ENCODE measurements around the gene RARA.
"Not testable (repeated sequence)": the region's sequence is repeated elsewhere in the genome, so short reads cannot be mapped to it uniquely, and the experiment has no call there.

The RARA gene

DNA sequence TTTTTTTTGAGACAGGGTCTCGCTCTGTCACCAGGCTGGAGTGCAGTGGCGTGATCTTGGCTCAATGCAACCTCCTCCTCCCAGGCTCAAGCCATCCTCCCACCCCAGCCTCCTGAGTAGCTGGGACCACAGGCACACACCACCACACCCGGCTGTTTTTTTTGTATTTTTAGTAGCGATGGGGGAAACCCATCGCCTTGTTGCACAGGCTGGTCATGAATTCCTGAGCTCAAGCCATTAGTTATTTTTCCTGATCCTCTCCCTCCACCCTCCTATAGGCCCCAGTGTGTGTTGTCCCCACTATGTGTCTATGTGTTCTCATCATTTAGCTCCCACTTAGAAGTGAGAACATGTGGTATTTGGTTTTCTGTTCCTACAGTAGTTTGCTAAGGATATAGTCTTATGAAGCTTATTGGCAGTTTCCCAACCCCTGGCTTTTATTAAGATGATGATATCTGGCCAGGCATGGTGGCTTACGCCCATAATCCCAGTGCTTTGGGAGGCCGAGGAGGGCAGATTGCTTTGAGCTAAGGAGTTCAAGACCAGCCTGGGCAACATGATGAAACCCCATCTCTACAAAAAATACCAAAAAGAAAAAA, 9.7 kb upstream of the RARA start:
- not testable (repeated sequence) for DNase-seq

DNA sequence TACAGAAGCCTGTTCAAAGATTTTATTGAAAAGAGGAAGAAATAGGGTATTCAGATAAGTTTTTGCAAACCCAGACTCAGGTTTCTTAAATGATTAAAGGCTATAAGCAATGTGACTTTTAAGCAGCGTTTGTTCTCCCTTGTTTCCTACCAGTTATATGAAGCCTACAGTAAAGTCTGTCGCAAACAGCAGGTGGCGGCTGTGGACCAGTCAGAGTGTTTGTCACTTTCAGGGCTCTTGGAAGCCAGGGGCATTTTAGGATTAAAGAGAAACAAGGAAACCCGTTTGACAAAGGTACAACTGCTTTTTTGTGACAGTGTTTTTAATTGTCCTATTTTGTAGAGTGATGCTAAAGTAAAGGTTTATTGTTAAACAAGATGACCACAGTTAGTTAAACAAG, 7.7 kb upstream of the RARA start:
- no peak for DNase-seq

DNA sequence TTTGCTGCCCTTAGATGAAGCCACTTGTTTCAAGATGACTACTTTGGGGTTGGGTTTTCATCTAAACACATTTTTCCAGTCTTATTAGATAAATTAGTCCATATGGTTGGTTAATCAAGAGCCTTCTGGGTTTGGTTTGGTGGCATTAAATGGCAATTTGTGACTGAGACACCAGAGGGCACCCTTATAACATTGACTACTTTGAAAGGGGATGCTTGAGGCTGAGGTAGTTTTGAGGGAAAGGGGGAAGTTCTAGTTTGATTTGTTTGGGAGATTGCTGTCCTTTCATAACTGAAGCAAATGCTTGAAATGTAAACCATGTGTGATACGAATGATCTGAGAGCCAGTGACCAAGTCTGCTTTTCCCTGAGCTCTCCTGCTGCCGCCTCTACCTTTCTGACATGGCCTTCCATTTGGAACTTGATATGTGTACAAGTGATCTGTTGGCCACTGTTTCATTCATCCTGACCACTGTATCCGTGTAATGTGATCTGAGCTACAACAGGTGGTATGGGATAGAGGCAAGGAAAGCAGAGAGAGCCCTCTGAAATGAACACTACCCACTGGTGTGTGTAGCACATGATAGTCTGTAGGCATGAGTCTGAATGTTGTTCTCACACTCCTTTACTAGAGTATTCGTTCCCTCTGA, 5.8 kb upstream of the RARA start:
- DNase-seq, result peak; percentile 90

DNA sequence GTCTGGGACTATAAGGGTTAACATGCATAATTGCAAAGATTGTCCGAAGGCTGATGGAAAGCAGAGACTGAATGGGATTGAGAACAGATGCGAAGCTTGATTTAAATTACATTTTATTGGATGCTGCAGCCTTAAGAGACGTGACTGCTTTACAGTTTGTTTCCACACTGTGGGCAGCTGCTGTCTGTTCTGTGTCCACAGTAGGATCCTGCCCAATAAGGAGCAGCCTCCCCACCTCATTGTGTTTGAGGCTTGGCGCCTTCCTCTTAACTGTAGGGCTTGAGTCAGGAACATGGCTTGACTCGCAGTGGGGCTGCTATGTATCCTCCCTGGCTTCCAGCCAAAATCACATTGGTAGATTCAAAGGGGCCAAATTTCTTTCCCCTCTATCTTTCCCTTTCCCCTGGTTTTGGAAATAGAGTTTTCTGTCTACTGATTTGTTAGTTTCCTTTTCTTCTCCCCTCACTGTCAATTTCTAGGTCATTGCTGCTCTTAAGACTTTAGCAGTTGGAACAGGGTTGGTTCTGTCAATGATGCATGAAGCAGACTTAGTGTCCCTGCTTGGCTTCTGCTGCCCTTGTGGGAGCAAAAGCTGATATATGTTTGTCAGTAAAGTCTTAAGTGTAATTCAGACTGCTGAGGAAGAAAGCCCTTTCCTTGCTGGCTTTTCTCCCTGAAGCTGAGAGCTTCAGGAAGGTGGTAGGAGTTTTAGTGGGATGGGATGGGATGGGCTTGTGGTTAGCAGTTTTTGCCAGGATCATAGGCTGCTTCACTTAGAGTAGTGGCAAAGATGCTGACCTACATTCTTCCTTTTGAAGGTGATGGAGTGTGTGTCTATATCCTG, 5.0 kb upstream of the RARA start:
- DNase-seq, result peak; percentile 66

DNA sequence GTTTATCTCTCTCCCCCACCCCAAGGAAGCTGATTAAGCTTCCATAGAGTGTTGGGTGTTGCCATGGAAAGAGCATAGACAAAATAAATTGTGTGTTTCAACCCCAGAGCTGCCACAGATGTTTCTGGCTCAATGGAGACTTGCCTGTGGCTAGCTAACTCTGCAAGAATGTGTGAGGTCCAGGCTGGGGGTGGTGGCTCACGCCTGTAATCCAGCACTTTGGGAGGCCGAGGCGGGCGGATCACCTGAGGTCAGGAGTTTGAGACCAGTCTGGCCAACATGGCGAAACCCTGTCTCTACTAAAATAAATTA, 4.5 kb upstream of the RARA start:
- DNase-seq, result not testable (repeated sequence)

DNA sequence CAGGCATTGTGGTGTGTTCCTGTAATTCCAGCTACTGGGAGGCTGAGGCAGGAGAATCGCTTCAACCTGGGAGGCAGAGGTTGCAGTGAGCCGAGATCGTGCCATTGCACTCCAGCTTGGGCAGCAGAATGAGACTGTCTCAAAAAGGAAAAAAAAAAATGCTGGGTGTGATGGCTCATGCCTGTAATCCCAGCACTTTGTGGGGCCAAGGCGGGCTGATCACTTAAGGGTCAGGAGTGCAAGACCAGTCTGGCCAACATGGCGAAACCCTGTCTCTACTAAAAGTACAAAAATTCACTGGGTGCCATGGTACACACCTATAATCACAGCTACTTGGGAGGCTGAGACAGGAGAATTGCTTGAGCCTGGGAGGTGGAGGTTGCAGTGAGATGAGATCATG, 4.1 kb upstream of the RARA start:
- not testable (repeated sequence) for DNase-seq

DNA sequence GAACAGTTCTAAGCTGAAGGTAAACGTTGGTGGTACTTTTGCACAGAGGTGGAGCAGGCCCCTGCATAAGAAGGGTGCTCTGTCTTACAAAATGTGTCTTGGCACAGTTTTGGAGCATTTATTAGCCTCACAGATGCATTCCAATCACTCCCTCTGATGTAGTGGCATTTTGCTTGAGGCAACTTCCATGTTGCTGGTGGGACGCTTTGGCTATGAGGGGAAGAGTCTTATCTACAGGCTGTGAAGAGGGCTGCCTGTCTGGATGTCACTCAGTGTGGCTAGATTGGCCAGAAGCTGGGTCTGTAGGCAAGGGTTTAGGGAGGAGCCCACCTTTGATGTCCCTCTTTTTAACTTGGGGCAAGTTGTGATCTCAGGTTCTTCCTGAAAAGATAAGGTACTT, 2.6 kb upstream of the RARA start:
- DNase-seq, result no peak

DNA sequence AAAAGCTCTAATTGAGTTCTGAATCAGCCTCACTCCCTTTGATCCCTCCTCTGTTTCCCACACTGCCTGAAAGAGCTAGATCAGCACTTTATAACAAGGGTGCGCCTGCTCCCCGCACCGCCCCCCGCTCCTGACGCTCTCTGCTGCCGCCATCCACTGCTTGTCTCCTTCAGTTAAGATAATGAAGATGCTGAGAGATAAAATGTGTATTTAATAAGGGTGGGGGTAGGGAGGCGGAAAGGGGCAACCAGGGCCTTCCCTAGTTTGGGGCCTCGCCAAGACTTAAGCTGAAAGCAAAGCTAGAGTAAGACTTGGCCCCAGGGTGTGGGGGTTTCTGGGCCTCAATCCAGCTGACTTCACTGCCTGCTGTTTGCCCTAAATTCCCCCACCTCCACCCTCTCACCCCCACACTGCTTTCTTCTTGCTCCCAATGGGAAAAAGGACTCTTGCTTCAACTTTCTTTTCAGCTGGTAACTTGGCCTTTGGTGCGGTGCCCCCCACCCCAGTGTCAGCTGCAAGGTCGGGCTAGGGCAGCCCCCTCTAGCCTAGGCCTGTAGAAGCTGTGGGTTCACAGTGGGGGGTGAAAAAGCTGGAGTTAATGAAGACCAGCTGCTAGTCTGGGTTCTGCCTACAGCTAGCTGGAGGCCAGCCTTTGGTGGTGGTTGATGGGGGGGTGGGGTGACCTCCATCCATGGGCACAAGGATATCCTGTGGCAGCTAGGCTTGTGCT, 1.8 kb upstream of the RARA start:
- peak; percentile 80 for DNase-seq

DNA sequence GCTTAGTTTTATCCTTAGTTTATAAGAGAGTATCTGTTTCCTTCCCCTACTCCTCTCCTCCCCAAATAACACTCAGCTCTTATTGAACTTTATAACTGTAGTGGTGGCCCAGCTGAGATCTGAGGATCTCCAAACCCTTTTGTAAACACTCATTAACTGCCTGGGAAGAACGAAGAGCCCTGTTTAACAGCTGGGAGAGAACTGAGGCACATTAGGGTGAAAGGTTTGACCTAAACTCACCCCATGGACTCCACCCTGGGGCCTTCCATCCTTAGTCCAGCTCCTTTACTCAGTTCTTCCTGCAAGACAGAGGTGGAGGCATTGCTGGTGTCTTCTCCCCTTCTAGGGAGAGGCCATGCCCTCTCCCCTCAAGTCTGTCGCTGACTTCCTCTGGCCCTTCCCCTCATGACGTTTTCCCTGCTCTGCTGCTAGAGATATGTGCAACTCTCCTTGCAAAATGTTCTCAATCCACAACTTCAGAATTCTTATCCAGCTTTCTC, 1.2 kb upstream of the RARA start:
- DNase-seq, result peak; percentile 66

DNA sequence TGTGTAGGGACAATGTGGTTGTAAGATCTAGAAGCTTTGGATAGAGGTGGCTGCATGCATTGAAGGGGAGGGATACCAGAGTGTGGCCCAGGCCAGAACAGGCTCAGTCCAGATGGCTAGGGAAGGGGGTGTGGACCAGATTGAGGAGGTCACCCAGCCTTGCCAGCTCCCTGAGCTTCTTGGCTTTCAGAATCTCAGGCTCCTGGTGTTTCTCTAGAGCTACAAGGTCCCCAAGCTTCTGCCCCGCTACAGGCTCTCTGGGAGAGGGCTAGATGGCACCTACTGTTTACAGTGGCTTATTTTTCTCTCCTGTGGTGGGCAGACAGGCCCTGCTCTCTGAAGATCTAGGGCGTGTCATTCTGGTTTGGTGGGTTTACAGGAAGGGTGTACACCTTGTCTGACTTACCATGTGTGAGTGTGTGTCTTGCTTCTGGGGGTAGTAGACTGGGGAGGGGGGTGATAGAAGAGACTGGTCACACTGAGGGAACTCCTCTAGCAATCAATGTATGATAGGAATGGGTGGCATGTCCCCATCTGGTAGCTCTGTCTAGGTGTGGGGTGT, 1.1 kb downstream of the RARA start:
- no peak for DNase-seq

DNA sequence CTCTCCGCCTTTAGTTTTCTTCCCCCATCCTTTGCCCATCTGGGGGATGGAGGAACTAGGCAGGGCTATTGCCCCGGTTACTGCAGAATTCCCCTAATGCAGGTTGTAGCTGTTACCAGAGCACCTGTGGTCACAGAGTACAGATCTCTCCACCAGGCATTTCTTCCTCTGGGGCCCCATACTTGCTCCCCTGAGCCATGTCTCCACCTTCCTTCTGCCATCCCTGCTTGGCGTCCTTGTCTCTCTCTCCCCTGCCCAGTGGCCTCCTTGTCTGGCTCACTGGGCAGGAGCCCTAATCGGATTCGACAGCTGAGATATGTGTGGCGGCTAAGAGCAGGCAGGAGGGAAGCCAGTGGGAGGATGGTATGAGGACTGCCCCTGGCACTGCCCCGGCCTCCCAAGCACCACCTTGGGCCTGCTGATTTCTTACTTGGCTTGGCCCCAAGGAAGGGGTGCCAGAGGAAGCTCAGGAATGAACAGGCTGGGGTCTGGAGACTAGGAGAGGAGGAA, 2.0 kb downstream of the RARA start:
- no peak for DNase-seq

DNA sequence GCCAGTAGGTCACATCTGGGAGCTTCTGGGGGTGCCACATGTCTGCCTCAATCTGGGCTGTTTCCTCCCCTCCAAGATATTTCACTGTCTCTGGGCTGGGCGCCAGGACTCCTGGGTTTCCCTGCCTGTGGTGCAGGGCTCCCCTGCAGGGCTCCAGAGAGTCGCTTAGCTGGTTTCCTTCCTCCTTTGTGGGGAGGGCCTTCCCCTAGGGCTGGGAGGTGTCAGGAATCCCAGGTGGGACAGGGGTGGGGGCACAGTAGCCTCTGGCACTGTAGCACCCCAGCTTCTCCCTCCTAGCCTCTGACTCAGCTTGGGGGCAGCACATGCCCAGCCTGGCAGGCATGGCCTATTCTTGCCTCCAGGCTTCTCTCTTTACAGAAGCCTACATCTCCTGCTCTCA, 2.6 kb downstream of the RARA start:
- peak; percentile 60 for DNase-seq

DNA sequence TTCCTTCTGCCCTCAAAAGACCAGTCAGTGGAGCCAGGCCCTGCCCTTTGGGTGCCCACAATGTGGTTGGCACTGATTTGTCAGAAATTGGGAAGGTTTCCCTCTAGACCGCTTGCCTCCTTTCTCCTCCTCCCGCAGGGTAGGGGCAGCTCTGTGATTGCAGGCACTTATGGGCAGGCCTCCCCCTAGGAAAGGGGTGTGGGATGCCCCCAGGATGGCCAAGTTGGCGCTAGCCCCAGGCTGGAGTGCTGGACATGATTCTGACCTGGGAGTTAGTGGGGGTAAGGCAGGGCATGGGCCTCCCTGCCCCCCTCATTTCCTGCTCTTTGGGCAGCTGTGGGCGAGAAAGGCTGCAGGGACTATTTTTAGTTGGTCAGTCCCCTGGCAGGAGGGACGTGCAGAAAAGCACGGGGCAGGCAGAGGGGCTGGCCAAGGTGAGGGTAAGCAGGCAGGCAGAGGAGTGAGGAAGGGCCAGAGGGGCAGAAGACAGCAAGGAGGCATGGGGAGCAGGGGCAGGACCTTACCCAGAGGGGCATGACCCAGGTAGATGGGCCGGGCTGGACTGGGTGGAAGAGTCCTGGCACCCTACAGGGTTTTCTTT, 3.3 kb downstream of the RARA start:
- DNase-seq, result no peak

DNA sequence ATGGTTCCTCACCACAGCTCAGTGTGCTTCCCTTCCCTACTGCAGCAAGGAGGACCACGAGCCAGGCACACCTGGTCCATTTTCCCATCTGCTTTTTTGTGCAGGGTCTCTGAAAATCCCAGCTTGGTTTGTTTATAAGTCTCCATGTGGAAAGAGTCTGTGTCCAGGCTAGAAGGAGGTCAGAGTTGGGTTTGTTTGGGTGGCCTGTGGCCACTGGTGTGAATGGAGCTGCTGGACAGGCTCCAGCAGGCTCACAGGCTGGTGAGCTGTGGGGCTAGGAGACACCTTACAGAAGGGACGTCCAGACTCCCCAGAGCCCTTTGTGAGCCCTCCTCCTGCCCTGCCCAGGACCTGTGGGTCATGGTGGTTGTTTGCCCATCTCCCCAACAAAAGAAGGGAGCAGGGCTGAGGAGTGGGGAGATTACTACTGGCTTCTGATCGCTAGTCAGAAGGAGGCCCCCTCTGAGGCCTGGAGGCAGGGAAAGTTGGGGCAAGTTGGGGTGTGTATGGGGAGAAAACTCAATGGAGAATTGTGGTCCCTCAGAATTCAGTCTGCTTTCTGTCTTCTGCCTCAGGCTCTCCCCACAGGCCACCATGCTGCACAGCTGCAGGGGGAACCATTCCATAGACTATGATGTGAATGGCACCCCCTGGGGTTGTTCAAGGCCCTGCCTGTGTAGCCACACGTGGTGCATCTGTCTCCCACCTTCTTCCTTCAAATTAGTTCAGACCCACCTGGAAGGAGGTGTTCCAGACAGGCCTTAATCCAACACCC, 4.1 kb downstream of the RARA start:
- peak; percentile 20 for DNase-seq

DNA sequence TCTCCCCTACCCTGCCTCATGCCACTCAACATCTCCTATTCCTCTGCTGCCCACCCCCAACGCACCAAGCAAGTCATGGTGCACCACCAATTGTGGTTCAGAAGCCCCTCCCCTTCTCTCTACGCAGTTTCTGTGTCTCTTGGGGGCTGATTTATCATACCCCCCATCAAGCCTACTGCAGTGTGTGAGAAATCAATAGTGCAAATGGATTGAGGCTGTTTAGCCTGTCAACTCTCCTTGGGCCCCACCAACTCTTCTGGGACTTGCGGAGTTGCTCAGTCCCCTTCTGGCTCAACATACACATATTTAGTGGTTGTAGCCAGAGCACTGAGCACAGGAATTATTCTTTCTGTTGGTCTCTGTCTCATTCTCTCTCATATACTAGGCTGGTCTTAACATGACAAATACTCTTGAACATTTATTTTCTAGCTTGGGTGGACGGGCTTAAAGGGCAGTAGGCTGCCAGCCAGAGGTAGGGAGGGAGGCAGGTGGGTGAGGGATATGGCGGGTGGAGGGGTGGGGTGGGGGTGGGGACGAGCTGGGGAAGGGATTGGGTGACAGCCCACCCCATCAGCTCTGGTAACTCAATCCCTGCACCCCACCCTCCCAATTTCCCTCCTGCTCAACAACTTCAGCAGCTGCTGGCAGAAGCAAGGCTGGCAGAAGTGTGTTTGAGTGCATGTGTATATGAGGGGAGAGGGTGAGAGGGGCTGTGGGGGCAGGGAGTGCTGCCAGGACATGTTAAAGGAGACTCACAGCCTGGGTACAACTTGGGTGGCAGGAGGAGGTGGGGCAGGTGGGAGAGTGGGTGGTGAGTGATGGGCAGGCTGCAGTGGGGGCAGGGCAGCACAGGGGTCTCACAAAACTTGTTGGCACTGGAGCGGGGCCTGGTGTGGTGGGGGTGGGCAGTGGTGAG, 4.9 kb downstream of the RARA start:
- DNase-seq, result peak; percentile 92

DNA sequence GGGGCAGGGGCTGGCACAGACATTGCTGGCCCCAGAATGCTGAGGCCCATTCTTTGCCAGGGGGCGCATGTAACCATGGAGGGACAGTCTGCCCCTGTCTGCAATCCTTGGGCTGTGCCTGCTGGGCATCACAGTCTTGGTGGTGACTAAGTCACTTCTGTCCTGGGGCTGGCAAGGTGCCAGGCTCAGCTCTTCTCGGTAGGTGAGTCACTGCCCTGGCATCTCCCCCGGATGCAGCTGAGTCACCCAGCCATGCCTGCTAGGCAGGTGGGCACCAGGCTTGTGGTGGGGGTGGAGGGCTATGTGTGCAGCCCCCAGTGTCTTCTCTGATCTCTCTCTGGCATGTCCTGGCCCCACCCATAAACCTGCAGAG, 5.6 kb downstream of the RARA start:
- DNase-seq, result peak; percentile 75

DNA sequence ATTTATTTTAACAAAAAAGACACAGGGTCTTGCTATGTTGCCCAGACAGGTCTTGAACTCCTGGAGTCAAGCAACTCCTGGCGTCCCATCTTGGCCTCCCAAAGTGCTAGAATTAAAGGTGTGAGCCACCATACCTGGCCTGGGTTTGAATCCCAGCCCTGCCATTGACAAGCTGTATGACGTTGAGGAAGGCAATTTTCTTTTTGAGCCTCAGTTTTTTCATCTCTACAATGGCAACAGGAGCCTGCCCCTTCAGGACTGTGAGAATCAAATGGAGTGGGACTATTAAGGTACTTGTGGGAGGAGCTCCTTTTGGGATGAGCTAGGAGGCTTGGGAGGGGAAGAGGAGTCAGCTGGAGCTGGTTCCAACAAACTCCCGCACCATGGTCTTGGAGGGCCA, 6.2 kb downstream of the RARA start:
- DNase-seq, result no peak

DNA sequence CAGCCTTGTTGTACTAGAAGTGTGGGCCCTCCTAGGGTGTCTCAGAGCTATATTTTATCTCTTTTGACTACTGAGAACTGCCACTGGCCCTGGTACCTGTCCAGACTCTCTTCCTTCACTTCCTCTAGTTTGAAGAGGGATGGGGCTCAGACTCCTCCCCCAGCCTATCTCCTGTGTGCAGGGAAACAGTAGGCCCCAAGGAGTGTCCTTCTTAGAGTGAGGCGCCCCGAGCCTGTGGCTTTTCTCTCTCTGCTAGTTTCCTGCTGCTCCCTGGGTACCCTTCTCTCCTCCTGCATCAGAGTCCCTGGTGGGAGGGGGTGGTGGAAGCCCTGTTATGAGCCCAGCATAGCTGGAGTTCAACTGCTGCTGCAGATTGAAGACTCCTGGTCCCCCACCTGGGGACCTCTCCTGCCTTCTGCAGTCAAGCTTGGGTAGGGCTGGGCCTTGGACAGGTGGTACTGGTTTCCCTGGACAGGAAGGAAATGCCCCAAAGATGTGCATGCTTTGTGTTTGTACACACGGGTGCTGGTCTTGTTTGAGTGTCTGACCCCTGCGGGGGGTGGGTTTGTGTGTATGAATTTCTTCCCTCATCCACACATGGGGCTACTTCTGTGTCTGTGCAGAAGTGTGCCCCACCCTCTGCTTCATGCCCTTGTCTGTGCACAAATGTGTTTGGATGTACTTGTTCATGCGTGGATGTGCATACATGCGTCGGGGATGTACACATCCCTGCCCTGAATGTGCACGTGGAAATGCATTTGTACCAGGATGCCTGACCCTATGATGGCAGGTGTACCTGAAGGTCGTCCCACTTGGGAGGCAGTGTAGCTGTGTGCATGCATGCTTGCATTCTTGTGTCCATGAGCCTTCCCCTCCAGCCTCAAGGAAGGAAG, 6.9 kb downstream of the RARA start:
- DNase-seq, result no peak

DNA sequence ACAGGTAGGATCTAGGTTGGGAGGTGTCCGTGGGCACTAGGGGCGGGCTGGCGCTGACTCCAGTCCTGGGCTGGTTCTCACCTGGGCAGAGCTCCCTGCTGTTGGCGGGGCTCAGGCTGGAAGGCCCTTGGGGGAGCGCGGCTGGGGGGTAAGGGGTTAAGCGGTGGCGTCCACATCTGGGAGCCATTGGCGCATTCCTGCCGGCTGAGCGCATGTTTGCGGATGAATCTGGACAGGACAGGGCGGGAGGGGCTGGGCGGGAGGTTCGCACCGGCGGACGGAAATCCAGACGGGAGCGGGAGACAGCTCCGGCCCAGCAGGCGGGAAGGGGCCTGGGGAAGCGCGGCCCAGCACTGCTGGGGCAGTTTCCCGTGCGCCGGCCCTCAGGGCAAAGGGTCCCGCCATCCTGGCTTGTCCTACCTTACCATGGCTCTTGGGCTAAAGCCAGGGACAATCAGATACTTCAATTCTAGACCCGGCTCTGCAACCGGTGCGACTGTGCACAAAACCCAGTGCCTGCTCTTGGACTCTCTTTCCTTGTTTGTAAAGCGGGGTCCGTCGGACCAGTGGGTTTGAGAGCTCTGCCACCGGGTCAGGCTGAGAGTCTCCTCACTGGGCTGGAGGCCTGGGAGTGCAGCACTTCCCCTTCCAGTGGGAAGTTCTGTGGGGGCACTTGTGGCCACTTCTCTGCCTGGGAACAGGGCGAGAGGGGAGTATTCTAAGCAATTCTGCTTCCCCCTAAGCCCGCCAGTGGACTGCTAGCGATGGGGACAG, 7.8 kb downstream of the RARA start:
- DNase-seq, result no peak

All from NCI-H1092 treated with DMSO at 0.1 percent for 48 hours (cell line).